Trophoblast cell (in vitro differentiated cells and primary cell): ENCODE measurements around the gene ARHGAP26.
"Not testable (repeated sequence)": the region's sequence is repeated elsewhere in the genome, so short reads cannot be mapped to it uniquely, and the experiment has no call there.

Experiments used
- DNase-seq, 2 donors: peaks; one replicate each; pipeline ENCODE4 v3.0.0-alpha.2; 2016
- H2AFZ ChIP-seq: 2 replicates; pipeline ENCODE4 v1.6.1; 2013; ENCODE audit warnings: low read length, moderate library complexity, mild to moderate bottlenecking; ENCODE audit not compliant: insufficient read depth, poor library complexity
- H2AK5ac ChIP-seq: 2 replicates; pipeline ENCODE4 v1.6.1; 2013; ENCODE audit warnings: mild to moderate bottlenecking, low read length
- H2BK120ac ChIP-seq: 2 replicates; pipeline ENCODE4 v1.6.1; 2013; ENCODE audit warnings: low read length, mild to moderate bottlenecking, moderate library complexity; ENCODE audit not compliant: insufficient read depth, poor library complexity
- H2BK12ac ChIP-seq: 2 replicates; pipeline ENCODE4 v1.6.1; 2013; ENCODE audit warnings: mild to moderate bottlenecking, low read length, moderate library complexity
- H2BK5ac ChIP-seq: 2 replicates; pipeline ENCODE4 v1.6.1; 2013; ENCODE audit warnings: low read length, low read depth, moderate library complexity, mild to moderate bottlenecking; ENCODE audit not compliant: poor library complexity
- H3K14ac ChIP-seq: 2 replicates; pipeline ENCODE4 v1.6.1; 2013; ENCODE audit warnings: mild to moderate bottlenecking, low read length
- H3K18ac ChIP-seq: 2 replicates; pipeline ENCODE4 v1.6.1; 2013; ENCODE audit warnings: mild to moderate bottlenecking, low read length
- H3K23ac ChIP-seq: 2 replicates; pipeline ENCODE4 v1.6.1; 2013; ENCODE audit warnings: low read length
- H3K27ac ChIP-seq: 2 replicates; pipeline ENCODE4 v1.5.1; 2013; ENCODE audit warnings: low read depth, mild to moderate bottlenecking, inconsistent platforms, low read length, moderate library complexity
- H3K27me3 ChIP-seq: 2 replicates; pipeline ENCODE4 v1.6.1; 2013; ENCODE audit warnings: inconsistent platforms, mild to moderate bottlenecking, low read length, moderate library complexity; ENCODE audit not compliant: insufficient read depth
- H3K36me3 ChIP-seq, 2 experiments: 1 replicate in 1 of 2; 2 replicates in 1 of 2; pipeline ENCODE4 v1.6.1; 2013; ENCODE audit warnings: low read length in 2 of 2, mild to moderate bottlenecking in 2 of 2, moderate library complexity in 1 of 2; ENCODE audit not compliant: insufficient read depth in 2 of 2, control insufficient read depth in 1 of 2
- H3K4ac ChIP-seq: 2 replicates; pipeline ENCODE4 v1.6.1; 2013; ENCODE audit warnings: low read depth, mild to moderate bottlenecking, low read length, moderate library complexity
- H3K4me1 ChIP-seq, 2 experiments: 1 replicate in 1 of 2; 2 replicates in 1 of 2; pipeline ENCODE4 v1.6.1; 2013; ENCODE audit warnings: low read length in 2 of 2, mild to moderate bottlenecking in 2 of 2, moderate library complexity in 1 of 2; ENCODE audit not compliant: insufficient read depth in 2 of 2, control insufficient read depth in 1 of 2
- H3K4me2 ChIP-seq: 2 replicates; pipeline ENCODE4 v1.6.1; 2013; ENCODE audit warnings: inconsistent platforms, mild to moderate bottlenecking, low read length, moderate library complexity
- H3K4me3 ChIP-seq: 2 replicates; pipeline ENCODE4 v1.5.1; 2013; ENCODE audit warnings: mild to moderate bottlenecking, low read depth, low read length, inconsistent platforms
- H3K79me1 ChIP-seq: one replicate; pipeline ENCODE4 v1.6.1; 2013; ENCODE audit warnings: low read length
- H3K79me2 ChIP-seq: 2 replicates; pipeline ENCODE4 v1.6.1; 2013; ENCODE audit warnings: low read length, mild to moderate bottlenecking; ENCODE audit not compliant: control insufficient read depth, insufficient read depth, poor library complexity
- H3K9ac ChIP-seq: 2 replicates; pipeline ENCODE4 v1.6.1; 2013; ENCODE audit warnings: mild to moderate bottlenecking, low read length
- H3K9me3 ChIP-seq: 2 replicates; pipeline ENCODE4 v1.6.1; 2013; ENCODE audit warnings: low read depth, mild to moderate bottlenecking, control low read depth, inconsistent platforms, low read length; ENCODE audit not compliant: insufficient read depth
- H4K12ac ChIP-seq: 2 replicates; pipeline ENCODE4 v1.6.1; 2013; ENCODE audit warnings: low read depth, mild to moderate bottlenecking, low read length, moderate library complexity
- H4K8ac ChIP-seq: 2 replicates; pipeline ENCODE4 v1.6.1; 2013; ENCODE audit warnings: low read depth, mild to moderate bottlenecking, low read length, moderate library complexity
- H4K91ac ChIP-seq: one replicate; pipeline ENCODE4 v1.6.1; 2013; ENCODE audit warnings: low read depth, mild to moderate bottlenecking, low read length, moderate library complexity
- WGBS: extraction: QIAGEN DNeasy Blood & Tissue Kit; methylation state at CpG from one replicate; pipeline ENCODE4 v1.1.7; 2013; ENCODE audit warnings: missing lambda C conversion rate; ENCODE audit not compliant: insufficient read length, insufficient coverage; ENCODE audit errors: extremely low coverage; 5-methylcytosine and 5-hydroxymethylcytosine counted together

ARHGAP26 gene

DNA sequence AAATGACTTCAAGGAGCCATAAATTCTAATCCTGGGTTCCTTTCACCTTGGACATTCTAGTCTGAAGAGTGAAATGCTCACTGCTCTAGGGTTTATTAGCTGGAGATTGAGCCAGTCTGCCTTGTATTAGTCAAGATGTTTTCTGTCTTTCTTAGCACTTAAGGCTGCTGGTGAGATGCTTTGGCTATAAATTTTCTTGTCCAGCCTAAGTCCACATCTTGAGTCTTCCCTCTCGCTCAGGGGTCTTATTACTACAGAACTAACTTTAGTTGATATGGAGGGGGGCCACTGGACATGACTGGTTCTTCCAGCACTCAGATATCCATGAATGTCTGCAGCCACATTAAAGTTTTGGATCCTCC lies 316.4 kb downstream of the ARHGAP26 start:
- H2AK5ac ChIP-seq = no peak overlapping the region
- no peaks in the 10 kb centered on the region for H3K9me3 ChIP-seq

DNA sequence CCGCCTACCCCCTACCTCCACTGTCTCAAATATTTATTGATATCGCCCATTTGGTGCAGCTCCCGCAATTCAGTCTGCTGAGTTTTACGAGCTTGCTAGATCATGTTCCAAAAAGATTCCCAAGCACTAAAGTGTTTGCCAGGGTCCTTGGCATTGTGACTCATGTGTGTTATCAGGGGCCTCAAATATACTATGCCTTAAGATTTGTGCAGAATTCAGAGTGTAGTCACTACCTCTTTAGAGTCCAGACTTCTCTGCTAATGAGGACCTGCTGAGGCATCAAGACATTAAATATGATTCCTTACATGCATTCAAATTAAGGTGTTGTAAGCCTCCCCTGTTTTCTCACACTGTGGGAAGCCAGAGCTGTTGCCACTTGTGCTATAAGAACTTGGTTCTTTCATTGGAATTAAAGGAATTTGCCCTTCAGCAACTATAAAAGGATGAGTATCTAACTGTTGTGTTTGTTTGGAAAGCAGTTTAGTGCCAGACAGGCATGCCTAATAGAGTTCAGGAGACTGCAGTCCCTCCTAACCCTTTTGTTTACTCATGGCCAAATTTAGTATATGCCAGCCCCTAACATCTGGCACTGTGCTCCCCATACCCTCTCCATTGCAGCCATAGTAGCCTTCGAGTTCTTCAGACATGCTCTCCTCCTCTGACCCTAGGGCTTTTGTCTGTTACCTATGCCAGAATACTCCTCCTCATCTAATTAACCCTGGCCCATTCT lies 316.9 kb downstream of the ARHGAP26 start:
- Histone ChIP-seq H3K27me3 (no peaks in the 10 kb centered on the region), H3K14ac (no peak overlapping the region), H2BK120ac (no peak overlapping the region), H4K8ac (no peak overlapping the region), H3K4me3 (no peak overlapping the region), H3K79me1 (no peaks in the 10 kb centered on the region), H3K4ac (no peak overlapping the region), H3K4me2 (no peak overlapping the region), H4K12ac (no peak overlapping the region), H3K23ac (no peak overlapping the region), H3K79me2 (no peaks in the 10 kb centered on the region), H4K91ac (no peak overlapping the region), H3K36me3 (no peaks in the 10 kb centered on the region), H3K9ac (no peak overlapping the region), H2AFZ (no peak overlapping the region), H2BK12ac (no peak overlapping the region), H2AK5ac (no peak overlapping the region), H2BK5ac (no peak overlapping the region), H3K9me3 (no peaks in the 10 kb centered on the region), H3K27ac (no peak overlapping the region), H3K18ac (no peak overlapping the region), H3K4me1 (peaks cover 2 to 3% of the 10 kb centered on the region in 2 experiments)
- no CpG with 5 or more reads among the region's 5 CpGs for WGBS
- peak in 1 of 2 donors; percentile 38 for DNase-seq

More for the DNA sequence above, 316.4 kb downstream of the ARHGAP26 start:
- Histone ChIP-seq H3K14ac (no peak overlapping the region), H3K4me1 (peaks cover 2 to 3% of the 10 kb centered on the region in 2 experiments), H3K4me2 (no peak overlapping the region), H2BK5ac (no peak overlapping the region), H3K9ac (no peak overlapping the region), H3K79me2 (no peaks in the 10 kb centered on the region), H3K27me3 (no peaks in the 10 kb centered on the region), H3K27ac (no peak overlapping the region), H4K91ac (no peak overlapping the region), H2BK120ac (no peak overlapping the region), H2BK12ac (no peak overlapping the region), H3K23ac (no peak overlapping the region), H3K36me3 (no peaks in the 10 kb centered on the region), H4K12ac (no peak overlapping the region), H4K8ac (no peak overlapping the region), H3K4me3 (no peak overlapping the region), H2AFZ (no peak overlapping the region), H3K79me1 (no peaks in the 10 kb centered on the region), H3K4ac (no peak overlapping the region), H3K18ac (no peak overlapping the region)
- no CpG with 5 or more reads among the region's 1 CpG for WGBS
- no peak for DNase-seq

DNA sequence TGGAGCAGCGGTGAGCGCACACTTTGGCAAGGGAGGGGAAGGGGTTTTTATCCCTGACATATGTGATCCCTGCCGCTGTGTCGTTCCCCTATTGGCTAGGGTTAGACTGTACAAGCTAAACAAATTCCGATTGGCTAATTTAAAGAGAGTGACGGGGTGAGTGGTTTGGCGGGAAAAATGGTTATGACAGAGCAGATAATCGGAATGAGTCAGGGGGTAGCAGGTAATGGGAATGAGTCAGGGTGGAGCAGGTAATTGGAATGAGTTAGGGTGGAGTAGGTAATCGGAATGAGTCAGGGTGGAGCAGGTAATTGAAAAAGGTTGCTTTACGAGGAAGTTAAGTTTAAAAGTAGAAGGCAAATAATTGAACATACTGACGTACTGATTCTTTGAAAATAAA lies 318.5 kb downstream of the ARHGAP26 start:
- not testable (repeated sequence) for H3K18ac ChIP-seq, H3K4me2 ChIP-seq, H2AFZ ChIP-seq, H3K23ac ChIP-seq, H2BK120ac ChIP-seq, H3K4me3 ChIP-seq, H3K4me1 ChIP-seq, H3K27me3 ChIP-seq, H4K91ac ChIP-seq, H2AK5ac ChIP-seq, H3K4ac ChIP-seq, H3K9ac ChIP-seq, H3K27ac ChIP-seq, H3K79me1 ChIP-seq, H2BK5ac ChIP-seq, H4K12ac ChIP-seq, H3K79me2 ChIP-seq, H3K14ac ChIP-seq, H3K36me3 ChIP-seq, H4K8ac ChIP-seq, H3K9me3 ChIP-seq, H2BK12ac ChIP-seq
- DNase-seq = peak; percentile 13 to 39
- WGBS = 90% methylated on average over 2 of the region's 11 CpGs

DNA sequence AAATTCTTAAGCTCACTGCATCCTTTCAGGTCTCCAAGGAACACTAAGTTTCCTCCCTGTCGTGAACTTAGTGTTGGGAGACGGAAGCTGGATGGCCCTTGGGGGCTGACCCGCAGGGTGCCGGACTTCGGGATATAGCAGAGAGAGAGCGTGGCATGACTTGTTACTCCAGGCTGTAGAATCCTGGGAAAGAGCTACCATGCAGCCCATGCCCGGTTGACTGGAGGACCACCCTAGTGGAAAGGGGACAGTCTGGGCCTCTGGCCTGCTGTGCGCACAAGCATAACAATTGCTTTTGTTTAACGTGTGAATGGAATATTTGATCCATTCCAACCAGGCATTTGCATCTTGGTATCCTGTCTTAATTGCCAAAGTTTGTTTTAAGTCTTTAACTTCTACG lies 319.9 kb downstream of the ARHGAP26 start:
- WGBS = no CpG with 5 or more reads among the region's 10 CpGs
- H3K4me1 ChIP-seq, H3K79me1 ChIP-seq, H3K27me3 ChIP-seq, H3K27ac ChIP-seq, H2AK5ac ChIP-seq, H3K18ac ChIP-seq, H2BK12ac ChIP-seq, H2BK5ac ChIP-seq, H2BK120ac ChIP-seq, H3K4me2 ChIP-seq, H3K9me3 ChIP-seq, H2AFZ ChIP-seq, DNase-seq, H4K8ac ChIP-seq, H4K91ac ChIP-seq, H3K23ac ChIP-seq, H3K79me2 ChIP-seq, H3K4ac ChIP-seq, H3K9ac ChIP-seq, H3K36me3 ChIP-seq, H3K14ac ChIP-seq, H3K4me3 ChIP-seq, H4K12ac ChIP-seq: not testable (repeated sequence)
